Activated naive CD4-positive, alpha-beta T cell treated with anti-CD3 and anti-CD28 coated beads, Interleukin-2, amount 50 U/mL, for 24 hours (primary cell): ENCODE results near the gene NPB.
A peak's percentile ranks its signal among the peaks of the same experiment; 100 is the strongest.

Source experiments
- H3K27ac Mint-ChIP-seq: one replicate; pipeline ENCODE4 v1.8.0; 2021; ENCODE audit warnings: mild to moderate bottlenecking, mixed read lengths
- H3K27me3 Mint-ChIP-seq: one replicate; pipeline ENCODE4 v1.8.0; 2021; ENCODE audit warnings: mixed read lengths
- H3K36me3 Mint-ChIP-seq: one replicate; pipeline ENCODE4 v1.8.0; 2021; ENCODE audit warnings: mixed read lengths
- H3K4me1 Mint-ChIP-seq: one replicate; pipeline ENCODE4 v1.8.0; 2021; ENCODE audit warnings: mixed read lengths
- H3K4me3 Mint-ChIP-seq: one replicate; pipeline ENCODE4 v1.8.0; 2021; ENCODE audit warnings: mild to moderate bottlenecking, mixed read lengths
- H3K9me3 Mint-ChIP-seq: one replicate; pipeline ENCODE4 v1.8.0; 2021; ENCODE audit warnings: mixed read lengths

The NPB gene

DNA sequence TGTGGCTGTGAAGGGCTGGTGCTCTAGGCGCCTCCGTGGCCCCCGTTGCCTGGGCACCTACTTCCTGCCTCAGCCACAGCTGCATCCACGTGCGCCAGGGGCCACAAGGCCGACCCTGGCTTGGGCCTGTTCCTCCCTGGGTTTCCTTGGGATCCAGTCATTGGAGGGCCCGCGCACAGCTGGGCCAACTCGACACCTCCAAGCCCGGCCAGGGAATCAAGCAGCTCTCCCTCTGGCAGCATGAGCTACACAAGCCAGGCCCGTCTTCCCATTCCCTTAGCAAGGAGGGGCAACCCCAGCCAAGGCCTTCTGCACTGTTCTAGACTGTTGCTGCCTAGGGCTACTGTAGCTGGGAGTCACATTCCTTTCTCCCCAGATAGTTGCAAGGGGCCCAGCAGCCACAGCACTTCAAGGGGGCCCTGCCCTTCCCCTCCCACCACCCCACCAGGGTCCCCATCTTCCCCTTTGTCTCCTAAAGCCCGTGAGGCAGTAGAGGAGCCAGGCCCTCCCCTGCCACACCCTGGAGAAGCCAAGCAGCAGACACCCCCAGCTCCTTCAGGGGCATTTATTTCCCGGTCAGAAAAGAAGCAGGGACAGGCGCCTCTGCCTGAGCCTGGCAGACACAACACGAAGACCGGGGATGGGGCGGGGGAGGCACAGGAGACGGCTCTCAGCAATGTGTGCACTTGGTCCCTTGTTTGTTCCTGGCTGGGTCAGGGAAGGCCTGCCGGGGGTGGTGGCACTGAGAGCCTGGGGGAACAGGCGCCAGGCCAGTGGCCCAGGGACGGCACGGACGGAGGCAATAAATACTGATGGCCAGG, 34.7 kb upstream of the NPB start:
- Mint-ChIP-seq H3K9me3 (no peaks in the 10 kb centered on the region), H3K4me1 (peaks cover 41% of the 10 kb centered on the region), H3K27me3 (no peaks in the 10 kb centered on the region), H3K36me3 (peaks cover 14% of the 10 kb centered on the region), H3K4me3 (no peak overlapping the region), H3K27ac (peak overlapping the region; percentile 41)

DNA sequence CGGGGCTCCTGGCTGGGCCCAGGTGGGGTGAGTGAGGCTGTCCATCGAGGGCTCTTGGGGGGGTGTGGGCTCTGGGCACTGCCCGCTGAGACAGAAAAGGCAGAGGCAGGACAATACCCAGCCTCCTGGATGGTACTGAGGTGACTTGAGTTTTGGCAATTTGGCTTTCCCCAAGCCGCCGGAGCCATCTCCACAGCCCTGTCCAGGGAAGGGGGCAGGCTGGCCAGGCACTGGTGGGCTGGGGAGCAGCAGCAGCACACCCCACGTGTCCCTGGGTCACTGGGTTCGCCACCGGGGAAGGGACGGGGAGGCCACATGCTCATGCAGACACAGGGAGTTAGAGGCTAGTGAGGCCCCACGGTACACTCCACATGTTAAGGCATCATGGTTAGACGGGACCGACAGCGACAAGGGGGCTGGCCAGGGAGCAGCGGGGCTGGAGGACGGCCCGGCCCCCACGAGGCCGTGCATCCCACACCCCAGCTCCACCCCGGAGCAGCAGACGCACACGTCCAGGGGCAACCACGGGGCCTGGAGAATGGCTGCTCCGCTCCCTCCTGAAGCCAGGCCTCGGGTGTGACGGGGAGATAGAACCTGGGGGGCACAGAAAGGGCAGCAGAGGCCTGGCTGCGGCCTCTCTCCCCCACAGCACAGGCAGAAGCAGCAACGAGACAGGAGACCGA, 33.9 kb upstream of the NPB start:
- Mint-ChIP-seq H3K36me3 (peaks cover 10% of the 10 kb centered on the region), H3K27me3 (no peaks in the 10 kb centered on the region), H3K27ac (peak overlapping the region; percentile 23), H3K4me1 (peaks cover 42% of the 10 kb centered on the region), H3K4me3 (peak overlapping the region; percentile 61), H3K9me3 (no peaks in the 10 kb centered on the region)

DNA sequence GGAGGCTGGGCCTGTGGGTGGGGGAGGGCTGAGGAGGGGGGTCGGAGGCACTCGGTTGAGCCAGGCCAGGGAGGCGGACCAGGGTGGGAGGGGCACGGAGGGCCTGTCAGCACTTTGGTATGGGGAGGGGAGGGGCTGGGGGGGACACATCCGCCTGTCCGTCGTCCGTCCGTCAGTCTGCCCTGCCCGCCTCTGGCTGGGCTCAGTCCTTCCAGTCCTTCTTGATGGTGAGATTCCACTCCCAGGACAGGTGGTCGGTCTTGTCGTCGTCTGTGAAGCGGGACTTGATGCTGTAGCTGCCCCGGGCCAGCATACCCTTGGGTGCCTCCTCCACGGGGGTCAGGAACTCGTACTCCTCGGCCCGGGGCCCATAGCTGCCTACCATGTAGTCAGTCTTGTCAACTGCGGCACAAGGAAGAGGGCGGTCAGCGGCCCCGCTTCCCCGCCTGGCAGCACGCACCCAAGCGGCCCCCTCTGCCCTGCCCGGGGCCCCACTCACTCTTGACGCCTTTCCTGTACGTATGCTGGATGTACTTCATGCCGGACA, 33.3 kb upstream of the NPB start:
- H3K27me3 Mint-ChIP-seq = no peaks in the 10 kb centered on the region
- H3K9me3 Mint-ChIP-seq = no peaks in the 10 kb centered on the region
- peak overlapping the region; percentile 92 for H3K4me3 Mint-ChIP-seq
- peaks cover 41% of the 10 kb centered on the region for H3K4me1 Mint-ChIP-seq
- peak overlapping the region; percentile 59 for H3K27ac Mint-ChIP-seq
- H3K36me3 Mint-ChIP-seq = peaks cover 6% of the 10 kb centered on the region

DNA sequence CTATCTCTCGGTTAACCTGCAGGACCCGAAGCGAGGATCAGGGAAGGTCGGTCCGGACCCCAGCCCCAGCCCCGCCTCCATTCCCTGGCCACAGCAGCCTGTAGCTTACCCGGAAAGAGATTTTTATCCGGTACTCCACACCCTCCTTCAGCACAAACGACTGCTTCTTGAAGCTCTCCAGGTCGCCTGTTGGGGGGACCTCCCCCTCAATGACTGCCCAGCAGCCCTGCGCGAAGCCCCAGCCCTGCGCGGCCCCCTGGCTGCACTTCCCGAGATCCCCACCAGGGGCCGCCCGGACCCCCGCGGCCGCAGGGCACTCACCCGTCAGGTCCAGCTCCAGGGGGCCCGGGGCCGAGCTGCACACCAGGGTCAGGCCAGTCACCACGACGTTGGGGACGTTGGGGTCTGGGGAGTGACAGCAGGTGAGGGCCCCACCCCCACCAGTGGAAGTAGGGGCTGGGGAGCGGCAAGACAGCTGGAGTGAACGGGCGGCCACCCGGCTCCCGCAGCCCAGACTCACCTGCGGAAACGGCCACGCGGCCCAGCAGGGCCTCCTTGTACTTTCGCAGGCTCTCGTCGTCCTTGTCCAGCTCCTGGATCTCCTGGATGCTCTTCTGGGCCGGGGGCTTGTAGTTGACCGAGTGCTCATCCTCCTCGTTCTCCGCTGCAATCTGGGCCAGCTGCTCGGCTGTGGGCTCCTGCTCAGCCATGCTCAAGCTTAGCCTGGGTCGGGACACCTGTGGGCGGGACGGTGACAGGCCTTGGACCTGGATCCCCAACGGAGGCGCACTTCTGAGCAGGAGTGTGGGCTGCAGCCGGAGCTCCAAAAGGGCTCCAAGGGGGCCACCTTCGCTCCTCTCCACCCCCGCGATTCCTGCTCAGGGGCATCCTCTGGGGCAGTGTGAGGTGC, 32.6 kb upstream of the NPB start:
- Mint-ChIP-seq H3K4me3 (peak overlapping the region; percentile 92), H3K9me3 (no peaks in the 10 kb centered on the region), H3K4me1 (peaks cover 41% of the 10 kb centered on the region), H3K27me3 (no peaks in the 10 kb centered on the region), H3K27ac (peak overlapping the region; percentile 96), H3K36me3 (peaks cover 6% of the 10 kb centered on the region)

DNA sequence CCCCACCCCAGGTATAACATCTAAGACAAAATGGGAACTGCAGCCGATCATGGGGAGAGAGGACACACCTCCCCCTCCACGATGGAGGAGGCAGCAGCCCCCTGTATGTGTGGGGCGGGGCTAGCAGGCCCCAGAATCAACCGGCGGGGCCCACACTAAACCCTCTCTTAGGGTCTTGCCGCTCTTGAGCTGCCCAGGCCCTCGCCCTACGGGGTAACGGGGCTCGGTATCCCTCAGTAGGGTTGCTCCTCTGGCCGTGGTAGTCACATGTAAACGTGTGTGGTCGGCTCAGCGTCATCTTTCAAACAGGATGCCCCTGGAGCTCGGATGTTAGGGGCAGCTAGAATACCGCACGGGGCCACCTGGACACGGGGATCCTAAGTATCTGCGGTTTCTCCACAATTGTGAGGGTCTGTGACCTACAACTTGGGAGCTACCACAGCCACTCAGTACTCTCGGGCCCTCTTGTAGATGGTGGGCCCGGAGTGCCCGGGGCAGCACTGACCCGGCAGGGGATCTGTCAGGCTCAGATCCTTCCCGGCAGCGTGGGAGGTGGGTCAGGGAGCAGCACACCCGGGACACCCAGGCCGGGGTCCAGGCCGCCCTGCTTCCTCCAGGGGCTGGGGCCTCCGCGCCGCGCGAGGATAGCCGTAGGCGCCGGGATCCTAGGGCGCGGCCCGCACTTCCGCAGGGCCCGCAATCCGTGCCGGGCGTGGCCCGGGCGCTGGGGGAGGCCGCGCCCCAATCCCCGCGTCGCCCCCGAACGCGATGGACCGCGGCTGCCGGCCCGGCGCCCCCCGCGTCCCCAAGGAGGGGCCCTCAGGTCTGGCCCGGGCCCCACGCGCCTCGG, 31.7 kb upstream of the NPB start:
- peaks cover 6% of the 10 kb centered on the region for H3K36me3 Mint-ChIP-seq
- peak overlapping the region; percentile 96 for H3K27ac Mint-ChIP-seq
- peaks cover 41% of the 10 kb centered on the region for H3K4me1 Mint-ChIP-seq
- H3K27me3 Mint-ChIP-seq = no peaks in the 10 kb centered on the region
- peak overlapping the region; percentile 92 for H3K4me3 Mint-ChIP-seq
- no peaks in the 10 kb centered on the region for H3K9me3 Mint-ChIP-seq

DNA sequence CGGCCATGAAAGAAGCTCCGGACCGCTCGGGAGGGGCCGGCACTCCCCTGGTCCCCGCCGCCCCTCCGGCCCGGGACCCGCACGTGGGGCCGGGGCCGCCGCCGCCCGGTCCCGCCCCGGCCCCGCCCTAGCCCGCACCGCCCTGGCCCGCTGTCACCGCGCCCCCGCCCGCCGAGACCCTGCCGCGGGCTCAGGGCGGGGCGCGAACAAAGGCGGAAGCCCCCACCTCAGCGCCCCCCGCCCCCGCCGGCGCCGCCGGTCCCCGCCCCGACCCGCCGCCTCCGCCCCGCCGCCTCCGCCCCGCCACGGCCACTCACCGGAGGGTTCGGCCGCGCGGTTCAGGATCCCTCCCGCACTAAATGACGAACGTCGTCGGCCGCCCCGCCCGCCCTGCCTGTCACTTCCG, 31.1 kb upstream of the NPB start, which contains the start of gene ARHGDIA:
ARHGDIA (minus strand) TSS at position 357 of the 406 bp plus-strand sequence. CDS start 1,407 bp downstream, outside the sequence.
- Mint-ChIP-seq H3K4me3 (peak within 1 kb of the TSS; percentile 92), H3K36me3 (peaks cover 6% of the 10 kb centered on the region), H3K9me3 (no peaks in the 10 kb centered on the region), H3K27ac (peak within 1 kb of the TSS; percentile 97), H3K27me3 (no peaks in the 10 kb centered on the region), H3K4me1 (peaks cover 41% of the 10 kb centered on the region)

DNA sequence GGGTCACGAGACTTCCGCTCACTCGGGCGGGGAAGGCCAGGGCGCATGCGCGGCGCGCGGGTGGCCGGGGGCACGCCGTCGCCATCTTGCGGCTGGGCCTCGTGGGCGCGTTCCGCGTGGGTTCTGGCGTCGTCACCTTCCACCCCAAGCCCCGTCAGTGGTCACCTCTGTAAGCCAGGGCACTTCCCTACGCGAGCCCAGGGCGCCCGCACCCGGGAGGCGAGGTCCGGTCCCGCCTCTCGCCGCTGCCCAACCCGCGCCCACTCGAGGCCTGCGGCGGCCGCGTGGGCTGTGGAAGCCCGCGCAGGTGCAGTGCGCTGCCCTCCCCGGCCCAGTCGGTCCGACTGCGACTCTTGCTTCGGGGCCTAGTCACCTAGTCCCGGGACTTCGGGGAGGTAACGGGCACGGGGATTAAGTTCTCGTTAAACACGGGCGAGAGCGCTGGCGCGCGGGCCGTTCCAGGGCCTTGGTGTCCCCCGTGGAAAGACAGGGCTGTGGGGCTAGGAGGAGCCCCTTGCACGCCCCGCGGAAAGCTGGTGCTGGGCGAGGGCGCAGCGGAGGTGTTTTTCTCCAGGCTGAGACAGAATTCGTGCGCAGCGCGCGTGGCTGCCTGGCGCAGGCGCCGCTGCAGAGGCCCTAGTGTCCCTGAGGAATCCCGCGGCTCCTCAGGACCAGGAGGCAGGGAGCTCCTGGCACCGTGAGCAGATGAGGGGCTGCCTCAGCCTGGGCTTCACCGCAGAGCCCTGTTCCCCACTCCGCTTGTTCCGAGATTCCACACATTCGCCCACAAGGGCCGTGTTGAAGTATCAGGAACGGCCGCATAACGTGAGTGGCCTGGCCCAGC, 30.4 kb upstream of the NPB start:
- peak overlapping the region; percentile 82 for H3K4me3 Mint-ChIP-seq
- peak overlapping the region; percentile 97 for H3K27ac Mint-ChIP-seq
- no peaks in the 10 kb centered on the region for H3K9me3 Mint-ChIP-seq
- H3K36me3 Mint-ChIP-seq = peaks cover 6% of the 10 kb centered on the region
- H3K27me3 Mint-ChIP-seq = no peaks in the 10 kb centered on the region
- H3K4me1 Mint-ChIP-seq = peaks cover 41% of the 10 kb centered on the region

DNA sequence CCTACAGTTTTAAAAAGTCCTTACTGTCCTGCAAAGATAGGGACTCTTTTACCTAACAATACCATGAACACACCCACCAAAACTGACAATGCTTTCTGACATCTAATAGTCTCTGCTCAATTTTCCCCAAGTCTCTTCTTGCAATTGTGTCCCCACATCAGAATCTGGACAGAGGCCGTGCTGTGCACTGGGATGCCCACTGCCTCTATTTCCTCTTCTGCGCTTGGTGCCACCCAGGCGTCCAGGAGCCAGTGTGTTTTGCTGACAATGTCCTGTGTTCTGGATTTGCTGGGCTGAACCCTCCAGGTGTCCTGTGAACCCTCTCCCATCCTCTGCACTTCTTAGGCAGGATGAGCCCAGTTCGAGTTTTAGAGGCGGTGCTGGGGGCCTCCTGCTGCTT, 24.5 kb upstream of the NPB start:
- Mint-ChIP-seq H3K9me3 (no peaks in the 10 kb centered on the region), H3K4me3 (no peak overlapping the region), H3K27me3 (no peaks in the 10 kb centered on the region), H3K4me1 (peaks cover 21% of the 10 kb centered on the region), H3K36me3 (peaks cover 9% of the 10 kb centered on the region), H3K27ac (no peak overlapping the region)

DNA sequence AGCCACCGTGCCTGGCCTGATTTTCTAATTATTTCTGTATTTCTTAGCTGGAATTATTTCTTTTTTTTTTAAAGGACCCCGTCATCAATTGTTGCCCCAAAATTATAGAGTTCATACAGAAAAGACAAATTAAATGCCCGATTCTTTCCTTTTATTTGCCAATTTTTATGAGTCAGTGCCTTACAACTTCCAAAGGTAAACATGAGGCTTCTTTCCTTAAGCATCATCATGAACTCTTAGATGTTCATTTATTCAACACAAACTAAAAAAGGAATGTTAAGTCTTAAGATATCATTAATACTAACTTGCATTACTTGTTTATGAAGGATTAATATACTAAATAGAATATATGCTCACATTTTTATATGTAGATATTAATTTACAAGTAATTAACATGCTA, 23.7 kb upstream of the NPB start:
- Mint-ChIP-seq H3K36me3 (peaks cover 9% of the 10 kb centered on the region), H3K4me1 (peaks cover 14% of the 10 kb centered on the region), H3K27me3 (no peaks in the 10 kb centered on the region), H3K4me3 (no peak overlapping the region), H3K9me3 (no peaks in the 10 kb centered on the region), H3K27ac (no peak overlapping the region)

DNA sequence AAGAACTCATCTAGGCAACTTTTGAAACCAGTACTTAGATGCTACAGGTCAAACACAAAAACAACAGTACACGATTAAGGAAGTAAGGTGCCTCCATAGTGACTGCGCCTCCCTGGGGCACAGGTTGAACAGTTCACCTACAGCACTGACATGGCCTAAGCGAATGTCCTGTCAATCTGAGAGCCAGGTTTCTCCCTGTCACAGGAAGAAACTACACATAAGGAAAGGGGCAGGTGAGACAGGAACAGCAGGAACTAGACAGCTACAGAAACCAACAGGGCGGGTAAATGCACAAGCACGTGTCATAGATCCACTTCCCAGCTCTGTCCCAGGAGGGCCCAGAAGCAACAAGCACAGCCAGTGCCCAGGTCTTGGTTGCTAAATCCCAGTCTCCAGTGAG, 22.9 kb upstream of the NPB start:
- Mint-ChIP-seq H3K9me3 (no peaks in the 10 kb centered on the region), H3K27me3 (no peaks in the 10 kb centered on the region), H3K27ac (no peak overlapping the region), H3K4me1 (peaks cover 7% of the 10 kb centered on the region), H3K4me3 (no peak overlapping the region), H3K36me3 (peaks cover 9% of the 10 kb centered on the region)

DNA sequence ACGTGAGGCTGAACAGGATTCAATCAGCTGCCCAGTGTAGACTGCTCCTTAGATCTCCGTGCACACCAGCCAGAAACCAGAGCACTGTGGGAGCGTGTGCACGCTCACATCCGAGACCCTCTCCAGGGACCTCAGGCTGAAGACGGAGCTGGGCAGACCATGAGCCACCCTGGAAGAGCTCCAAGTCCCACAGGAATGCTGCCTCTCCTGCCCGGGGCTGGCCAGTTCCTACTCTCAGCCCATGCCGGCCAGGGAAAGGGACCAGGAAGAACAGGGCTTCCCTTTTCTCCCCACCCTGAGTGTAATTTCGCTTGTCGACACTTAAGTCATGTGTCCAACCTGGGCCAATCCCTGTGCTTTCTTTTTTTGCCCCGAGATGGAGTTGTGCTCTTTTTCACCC, 17.5 kb upstream of the NPB start:
- Mint-ChIP-seq H3K27me3 (no peaks in the 10 kb centered on the region), H3K4me3 (no peak overlapping the region), H3K4me1 (peaks cover 18% of the 10 kb centered on the region), H3K36me3 (peaks cover 11% of the 10 kb centered on the region), H3K9me3 (no peaks in the 10 kb centered on the region), H3K27ac (no peak overlapping the region)

DNA sequence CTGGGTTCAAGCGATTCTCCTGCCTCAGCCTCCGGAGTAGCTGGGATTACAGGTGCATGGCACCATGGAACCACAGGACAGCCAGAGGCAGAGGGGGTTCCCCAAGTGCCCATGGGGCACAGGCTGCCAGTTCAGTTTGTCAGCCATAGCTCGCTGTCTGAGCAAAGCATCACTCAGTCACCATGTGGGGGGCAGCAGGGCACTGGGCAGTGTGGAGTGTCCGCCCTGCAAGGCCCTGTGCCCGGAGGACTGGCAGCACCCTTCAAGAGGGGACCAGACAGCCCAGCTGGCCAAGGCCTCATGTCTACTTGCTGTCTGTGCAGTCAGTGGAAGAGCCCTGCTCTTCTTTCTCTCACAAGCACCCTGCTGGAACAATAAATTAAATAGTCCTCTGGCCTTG, 17.1 kb upstream of the NPB start:
- Mint-ChIP-seq H3K4me3 (no peak overlapping the region), H3K27ac (no peak overlapping the region), H3K4me1 (peaks cover 18% of the 10 kb centered on the region), H3K36me3 (peaks cover 8% of the 10 kb centered on the region), H3K27me3 (no peaks in the 10 kb centered on the region), H3K9me3 (no peaks in the 10 kb centered on the region)

DNA sequence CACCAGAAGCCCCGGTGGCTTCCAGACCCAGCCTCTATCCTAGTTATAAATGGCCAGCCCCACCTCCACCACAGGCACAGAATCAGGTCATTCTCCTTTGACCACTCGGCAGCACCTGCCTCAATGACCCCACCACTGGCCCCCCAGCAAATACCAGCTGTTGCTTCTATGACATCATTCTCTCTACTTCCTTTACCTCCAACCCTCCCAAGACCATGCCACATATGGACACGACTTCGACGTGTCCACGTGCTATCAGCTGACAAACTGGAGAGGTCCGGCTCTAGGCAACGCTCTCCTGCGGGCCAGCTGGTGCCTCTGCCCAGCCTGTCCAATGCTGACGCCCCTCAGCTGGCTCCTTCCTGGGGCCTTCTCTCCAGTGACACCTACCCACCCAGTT, 16.6 kb upstream of the NPB start:
- no peaks in the 10 kb centered on the region for H3K27me3 Mint-ChIP-seq
- H3K27ac Mint-ChIP-seq = peak overlapping the region; percentile 80
- peaks cover 13% of the 10 kb centered on the region for H3K36me3 Mint-ChIP-seq
- no peaks in the 10 kb centered on the region for H3K9me3 Mint-ChIP-seq
- peaks cover 18% of the 10 kb centered on the region for H3K4me1 Mint-ChIP-seq
- H3K4me3 Mint-ChIP-seq = no peak overlapping the region
